CD14-positive monocyte (primary cell): ENCODE data around the gene NFKBIA. TPM values are rescaled to one million over a fixed set of nuclear protein-coding genes. Genes with fewer than 3 reads are reported as not detected.

Experiments used
- DNase-seq, 3 donors: peaks; one replicate each; pipeline ENCODE4 v3.0.0-alpha.2; 2011 to 2022
- H2AFZ ChIP-seq: 2 replicates; pipeline ENCODE4 v1.6.0; 2012; ENCODE audit warnings: mild to moderate bottlenecking, low read depth, low read length, inconsistent platforms; ENCODE audit not compliant: insufficient read depth, poor library complexity, severe bottlenecking
- H3K27ac ChIP-seq, 2 donors: 1 replicate in 1 of 2; 2 replicates in 1 of 2; pipeline ENCODE4 v1.5.1; 2012 to 2013; ENCODE audit warnings: low read length in 2 of 2, control low read depth in 1 of 2, inconsistent platforms in 1 of 2, low read depth in 1 of 2, mild to moderate bottlenecking in 1 of 2
- H3K27me3 ChIP-seq, 2 donors: one replicate each; pipeline versions ENCODE4 v1.6.0 to v1.6.1; 2011 to 2013; ENCODE audit warnings: low read length in 2 of 2; ENCODE audit not compliant: control insufficient read depth in 2 of 2, insufficient read depth in 2 of 2
- H3K36me3 ChIP-seq, 2 donors: replicated peaks in 1 of 2; 1 replicate in 1 of 2; 2 replicates in 1 of 2; pipeline versions ENCODE4 v1.5.1 to v1.6.1; 2012 to 2013; ENCODE audit warnings: low read length in 2 of 2, control low read depth in 1 of 2, inconsistent platforms in 1 of 2, mild to moderate bottlenecking in 1 of 2; ENCODE audit not compliant: insufficient read depth in 2 of 2, control insufficient read depth in 1 of 2
- H3K4me1 ChIP-seq, 2 donors: 1 replicate in 1 of 2; 2 replicates in 1 of 2; pipeline versions ENCODE4 v1.5.1 to v1.6.1; 2012 to 2013; ENCODE audit warnings: low read length in 2 of 2, control low read depth in 1 of 2, inconsistent platforms in 1 of 2, mild to moderate bottlenecking in 1 of 2, moderate library complexity in 1 of 2; ENCODE audit not compliant: insufficient read depth in 2 of 2, control insufficient read depth in 1 of 2
- H3K4me2 ChIP-seq: replicated peaks from 2 replicates; pipeline ENCODE3; 2012; ENCODE audit warnings: low read length, moderate library complexity, mild to moderate bottlenecking; ENCODE audit not compliant: poor library complexity, severe bottlenecking; ENCODE audit errors: extremely low read depth
- H3K4me3 ChIP-seq, 3 experiments: fragments of 200-600 bp in 1 of 3; sonication (generic) in 1 of 3; replicated peaks in 1 of 3; 1 replicate in 2 of 3; 2 replicates in 1 of 3; pipeline ENCODE4 v1.5.1; 2011 to 2013; ENCODE audit warnings: low read length in 3 of 3, mild to moderate bottlenecking in 3 of 3, control low read depth in 2 of 3, low read depth in 2 of 3, inconsistent platforms in 1 of 3, moderate library complexity in 1 of 3
- H3K79me2 ChIP-seq: 2 replicates; pipeline ENCODE4 v1.6.0; 2012; ENCODE audit warnings: mild to moderate bottlenecking, control low read depth, inconsistent platforms, low read length, moderate library complexity; ENCODE audit not compliant: insufficient read depth
- H3K9ac ChIP-seq: 2 replicates; pipeline ENCODE4 v1.6.0; 2017; ENCODE audit warnings: low read length, mild to moderate bottlenecking; ENCODE audit not compliant: insufficient read depth, poor library complexity, severe bottlenecking
- H3K9me3 ChIP-seq, 2 donors: replicated peaks in 1 of 2; 1 replicate in 1 of 2; 2 replicates in 1 of 2; pipeline versions ENCODE4 v1.5.1 to v1.6.1; 2012 to 2013; ENCODE audit warnings: low read length in 2 of 2, control low read depth in 1 of 2; ENCODE audit not compliant: control insufficient read depth in 1 of 2, insufficient read depth in 1 of 2
- H4K20me1 ChIP-seq: 2 replicates; pipeline ENCODE4 v1.6.0; 2012; ENCODE audit warnings: mild to moderate bottlenecking, low read length, control low read depth, moderate library complexity; ENCODE audit not compliant: insufficient read depth
- H3K27ac Mint-ChIP-seq, 7 donors: one replicate each; pipeline ENCODE4 v1.8.0; 2020; ENCODE audit warnings: mild to moderate bottlenecking in 7 of 7, mixed read lengths in 7 of 7, moderate library complexity in 6 of 7, inconsistent platforms in 2 of 7
- H3K27me3 Mint-ChIP-seq, 3 donors: one replicate each; pipeline ENCODE4 v1.8.0; 2021 to 2022; ENCODE audit warnings: low read depth in 3 of 3, mild to moderate bottlenecking in 3 of 3, mixed read lengths in 3 of 3, moderate library complexity in 3 of 3, inconsistent platforms in 1 of 3
- H3K36me3 Mint-ChIP-seq, 2 donors: one replicate each; pipeline ENCODE4 v1.8.0; 2020; ENCODE audit warnings: mixed read lengths in 2 of 2, inconsistent platforms in 1 of 2, mild to moderate bottlenecking in 1 of 2
- H3K4me1 Mint-ChIP-seq: one replicate; pipeline ENCODE4 v1.8.0; 2020; ENCODE audit warnings: mild to moderate bottlenecking, mixed read lengths
- H3K4me3 Mint-ChIP-seq, 2 donors: one replicate each; pipeline ENCODE4 v1.8.0; 2020; ENCODE audit warnings: mild to moderate bottlenecking in 2 of 2, mixed read lengths in 2 of 2, moderate library complexity in 1 of 2
- H3K9me3 Mint-ChIP-seq, 7 donors: one replicate each; pipeline ENCODE4 v1.8.0; 2020 to 2022; ENCODE audit warnings: mixed read lengths in 7 of 7, mild to moderate bottlenecking in 6 of 7, moderate library complexity in 6 of 7, inconsistent platforms in 2 of 7
- WGBS: methylation state at CpG from one replicate; pipeline ENCODE4 v1.1.5; 2013; ENCODE audit warnings: missing lambda C conversion rate; ENCODE audit not compliant: insufficient coverage; 5-methylcytosine and 5-hydroxymethylcytosine counted together
- intact Hi-C, 2 donors: fragments of 100-400 bp; cut with micrococcal nuclease; formaldehyde crosslinking; loops; one replicate each; pipeline versions ENCODE4 v1.15.0 to v1.15.1; 2023
- polyA plus RNA-seq, 3 donors: library from polyadenylated mRNA; depleted of rRNA in 1 of 3; unstranded in 2 of 3; stranded (reverse) in 1 of 3; fragments of 300-500 nt in 2 of 3; fragments of >200 nt in 1 of 3; fragmentation: Illumina TruSeq in 2 of 3; gene quantifications; 1 replicate in 2 of 3; 2 replicates in 1 of 3; pipeline ENCODE4 v1.2.3, GENCODE V29; 2012 to 2021
- TF ChIP-seq, protein P1 (sequence below): fragments of 200-600 bp; IDR thresholded peaks from one replicate; pipeline ENCODE4 v1.8.0; 2022; ENCODE audit warnings: antibody characterized with exemption, mild to moderate bottlenecking

NFKBIA gene
- polyA plus RNA-seq, 3 donors, result 868 to 4,739 (median 935) TPM

DNA sequence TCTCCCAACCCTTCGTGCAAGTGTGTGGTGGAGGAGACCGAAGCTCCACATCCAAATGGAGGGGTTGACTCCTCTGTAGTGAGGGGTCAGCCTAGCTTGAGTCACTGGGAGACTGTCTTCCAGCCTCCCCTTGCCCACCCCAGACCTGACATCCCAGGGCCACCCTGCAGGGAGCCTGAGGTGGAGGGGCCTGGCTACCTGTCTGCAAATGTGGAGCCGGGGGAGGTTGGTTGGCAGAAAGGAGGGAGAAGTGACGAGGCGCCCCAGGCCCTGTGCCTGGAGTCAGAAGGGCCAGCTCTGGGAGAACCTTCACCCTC lies 37.5 kb downstream of the NFKBIA start:
- peak overlapping the region; percentile 20 for H3K4me2 ChIP-seq
- H3K4me3 ChIP-seq, result no peak overlapping the region
- peaks cover 43 to 44% of the 10 kb centered on the region in 2 donors for H3K4me1 ChIP-seq
- no peaks in the 10 kb centered on the region for H4K20me1 ChIP-seq
- peak in 1 of 3 donors; percentile 48 for DNase-seq
- peaks cover 0 to 5% (median 0%) of the 10 kb centered on the region in 3 donors for H3K27me3 Mint-ChIP-seq
- no peaks in the 10 kb centered on the region for H3K36me3 ChIP-seq
- intact Hi-C loops, result loop anchor here (2.0 to 10.0 kb wide), 3 partner anchors 35 to 82 kb away; partner anchors contain the start of gene NFKBIA (in 1 of the 2)
- H2AFZ ChIP-seq, result peak overlapping the region; percentile 25
- H3K27me3 ChIP-seq, result no peaks in the 10 kb centered on the region
- TF ChIP-seq, protein P1, sequence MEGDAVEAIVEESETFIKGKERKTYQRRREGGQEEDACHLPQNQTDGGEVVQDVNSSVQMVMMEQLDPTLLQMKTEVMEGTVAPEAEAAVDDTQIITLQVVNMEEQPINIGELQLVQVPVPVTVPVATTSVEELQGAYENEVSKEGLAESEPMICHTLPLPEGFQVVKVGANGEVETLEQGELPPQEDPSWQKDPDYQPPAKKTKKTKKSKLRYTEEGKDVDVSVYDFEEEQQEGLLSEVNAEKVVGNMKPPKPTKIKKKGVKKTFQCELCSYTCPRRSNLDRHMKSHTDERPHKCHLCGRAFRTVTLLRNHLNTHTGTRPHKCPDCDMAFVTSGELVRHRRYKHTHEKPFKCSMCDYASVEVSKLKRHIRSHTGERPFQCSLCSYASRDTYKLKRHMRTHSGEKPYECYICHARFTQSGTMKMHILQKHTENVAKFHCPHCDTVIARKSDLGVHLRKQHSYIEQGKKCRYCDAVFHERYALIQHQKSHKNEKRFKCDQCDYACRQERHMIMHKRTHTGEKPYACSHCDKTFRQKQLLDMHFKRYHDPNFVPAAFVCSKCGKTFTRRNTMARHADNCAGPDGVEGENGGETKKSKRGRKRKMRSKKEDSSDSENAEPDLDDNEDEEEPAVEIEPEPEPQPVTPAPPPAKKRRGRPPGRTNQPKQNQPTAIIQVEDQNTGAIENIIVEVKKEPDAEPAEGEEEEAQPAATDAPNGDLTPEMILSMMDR, result no peak
- H3K9ac ChIP-seq, result peak overlapping the region; percentile 81
- H3K4me3 Mint-ChIP-seq, result peak overlapping the region in 1 of 2 donors; percentile 21
- H3K27ac ChIP-seq, result peak overlapping the region; percentile 96 to 98
- peaks cover 47% of the 10 kb centered on the region for H3K4me1 Mint-ChIP-seq
- H3K9me3 ChIP-seq, result peaks cover 6 to 9% of the 10 kb centered on the region in 2 donors
- peaks cover 4 to 14% (median 7%) of the 10 kb centered on the region in 7 donors for H3K9me3 Mint-ChIP-seq
- peak overlapping the region; percentile 98 to 100 (median 99) for H3K27ac Mint-ChIP-seq
- 40% methylated on average over 3 of the region's 5 CpGs for WGBS
- peaks cover 2 to 14% of the 10 kb centered on the region in 2 donors for H3K36me3 Mint-ChIP-seq
- H3K79me2 ChIP-seq, result no peaks in the 10 kb centered on the region

DNA sequence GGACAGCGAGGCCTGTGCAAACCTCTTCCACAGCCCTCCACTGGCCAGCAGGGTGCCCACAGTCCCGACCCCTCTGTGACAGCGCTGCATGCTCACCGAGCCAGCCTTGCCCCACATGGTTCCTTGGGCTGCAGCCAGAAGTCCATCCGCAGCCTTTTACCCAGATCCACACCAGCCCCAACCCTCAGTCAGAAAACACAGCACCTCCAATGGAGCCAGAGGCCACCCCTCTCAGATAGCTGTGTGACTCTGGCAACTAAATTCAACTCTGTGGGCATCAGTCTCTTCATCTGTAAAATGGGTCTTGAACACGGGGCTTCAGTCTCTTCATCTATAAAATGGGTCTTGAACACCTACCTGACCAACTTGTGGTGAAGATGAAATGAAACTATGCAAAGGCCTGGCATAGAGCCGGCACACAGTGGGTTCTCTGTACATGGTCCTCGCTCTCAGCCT lies 38.0 kb downstream of the NFKBIA start:
- 67% methylated on average over 6 of the region's 8 CpGs for WGBS
- TF ChIP-seq, protein P1, result no peak
- H3K4me3 ChIP-seq, result no peak overlapping the region
- H3K4me2 ChIP-seq, result peak overlapping the region; percentile 20
- H3K4me1 ChIP-seq, result peaks cover 43 to 44% of the 10 kb centered on the region in 2 donors
- Mint-ChIP-seq H3K9me3 (peaks cover 1 to 12% (median 7%) of the 10 kb centered on the region in 7 donors), H3K27me3 (peaks cover 0 to 5% (median 0%) of the 10 kb centered on the region in 3 donors), H3K4me1 (peaks cover 47% of the 10 kb centered on the region), H3K4me3 (peak overlapping the region in 1 of 2 donors; percentile 30), H3K36me3 (peaks cover 2 to 11% of the 10 kb centered on the region in 2 donors), H3K27ac (peak overlapping the region; percentile 98 to 100 (median 99))
- intact Hi-C loops, result loop anchor here (2.0 to 10.0 kb wide), 3 partner anchors 34 to 82 kb away; partner anchors contain the start of gene NFKBIA (in 1 of the 2)
- H3K9ac ChIP-seq, result peak overlapping the region; percentile 81
- no peaks in the 10 kb centered on the region for H3K79me2 ChIP-seq
- peaks cover 6 to 7% of the 10 kb centered on the region in 2 donors for H3K9me3 ChIP-seq
- no peak overlapping the region for H2AFZ ChIP-seq
- H3K36me3 ChIP-seq, result no peaks in the 10 kb centered on the region
- H4K20me1 ChIP-seq, result no peaks in the 10 kb centered on the region
- H3K27me3 ChIP-seq, result no peaks in the 10 kb centered on the region
- H3K27ac ChIP-seq, result peak overlapping the region; percentile 96 to 98
- no peak for DNase-seq
